ENCODE data around the gene PLA2G15.

DNA sequence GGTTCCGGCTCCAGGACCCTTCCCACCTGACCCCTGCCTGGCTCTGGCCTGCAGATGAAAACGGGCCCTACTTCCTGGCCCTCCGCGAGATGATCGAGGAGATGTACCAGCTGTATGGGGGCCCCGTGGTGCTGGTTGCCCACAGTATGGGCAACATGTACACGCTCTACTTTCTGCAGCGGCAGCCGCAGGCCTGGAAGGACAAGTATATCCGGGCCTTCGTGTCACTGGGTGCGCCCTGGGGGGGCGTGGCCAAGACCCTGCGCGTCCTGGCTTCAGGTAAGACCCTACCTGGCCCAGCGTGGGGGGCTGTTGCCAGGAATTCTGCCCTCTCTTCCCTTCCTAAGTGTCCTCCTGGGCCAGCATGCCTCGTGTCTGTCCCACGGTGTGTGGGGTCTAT lies 10.5 kb downstream of the PLA2G15 start:
- no peak for TF ChIP-seq CTCF (IDR thresholded peaks at IDR 0.05)
- no peak for TF ChIP-seq ZFX (IDR thresholded peaks at IDR 0.05; ENCODE audit: borderline replicate concordance)
